GM18498 (cell line): ENCODE results near the gene GALNT9.
"Not testable (repeated sequence)": the region's sequence is repeated elsewhere in the genome, so short reads cannot be mapped to it uniquely, and the experiment has no call there.

Source experiments
- ATAC-seq: cut with Tn5 transposase; IDR thresholded peaks from one replicate; pipeline ENCODE4 v1.9.1; 2021; ENCODE audit warnings: mild to moderate bottlenecking, moderate library complexity; ENCODE audit not compliant: unreplicated experiment

Gene GALNT9

GRCh38 chr12:132314516-132315233 lies 14.7 kb downstream of the GALNT9 start:
- ATAC-seq: no peak

DNA sequence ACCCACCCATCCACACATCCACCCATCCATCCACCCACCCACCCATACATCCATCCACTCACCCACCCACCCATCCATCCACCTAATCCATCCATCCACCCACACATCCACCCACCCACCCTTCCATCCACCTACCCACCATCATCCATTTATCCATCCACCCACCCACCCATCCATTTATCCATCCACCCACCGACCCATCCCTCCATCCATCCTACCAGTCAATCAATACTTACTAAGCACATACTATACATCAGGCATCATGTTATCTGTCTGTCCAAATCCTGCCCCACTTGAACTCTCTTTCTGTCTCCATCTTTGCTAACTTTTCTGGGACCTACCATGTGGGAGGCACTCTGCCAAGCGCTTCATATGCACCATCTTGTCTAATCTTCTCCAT lies 15.4 kb downstream of the GALNT9 start:
- no peak for ATAC-seq

DNA sequence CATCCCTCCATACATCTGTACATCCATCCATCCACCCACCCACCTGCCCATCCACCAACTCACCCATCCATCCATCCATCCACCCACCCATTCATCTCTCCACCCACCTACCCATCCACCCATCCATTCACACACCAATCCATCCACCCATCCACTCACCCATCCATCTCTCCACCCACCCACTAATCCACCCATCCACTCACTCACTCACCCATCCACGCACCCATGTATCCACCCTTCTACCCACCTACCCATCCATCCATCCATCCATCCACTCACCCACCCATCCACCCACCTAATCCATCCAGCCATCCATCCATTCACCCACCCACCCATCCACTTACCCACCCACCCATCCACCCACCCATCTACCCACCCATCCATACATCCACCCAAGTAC lies 16.2 kb downstream of the GALNT9 start:
- ATAC-seq: no peak

- ATAC-seq: no peak
Observed at GRCh38 chr12:132312516-132312915, 16.9 kb downstream of the GALNT9 start.

DNA sequence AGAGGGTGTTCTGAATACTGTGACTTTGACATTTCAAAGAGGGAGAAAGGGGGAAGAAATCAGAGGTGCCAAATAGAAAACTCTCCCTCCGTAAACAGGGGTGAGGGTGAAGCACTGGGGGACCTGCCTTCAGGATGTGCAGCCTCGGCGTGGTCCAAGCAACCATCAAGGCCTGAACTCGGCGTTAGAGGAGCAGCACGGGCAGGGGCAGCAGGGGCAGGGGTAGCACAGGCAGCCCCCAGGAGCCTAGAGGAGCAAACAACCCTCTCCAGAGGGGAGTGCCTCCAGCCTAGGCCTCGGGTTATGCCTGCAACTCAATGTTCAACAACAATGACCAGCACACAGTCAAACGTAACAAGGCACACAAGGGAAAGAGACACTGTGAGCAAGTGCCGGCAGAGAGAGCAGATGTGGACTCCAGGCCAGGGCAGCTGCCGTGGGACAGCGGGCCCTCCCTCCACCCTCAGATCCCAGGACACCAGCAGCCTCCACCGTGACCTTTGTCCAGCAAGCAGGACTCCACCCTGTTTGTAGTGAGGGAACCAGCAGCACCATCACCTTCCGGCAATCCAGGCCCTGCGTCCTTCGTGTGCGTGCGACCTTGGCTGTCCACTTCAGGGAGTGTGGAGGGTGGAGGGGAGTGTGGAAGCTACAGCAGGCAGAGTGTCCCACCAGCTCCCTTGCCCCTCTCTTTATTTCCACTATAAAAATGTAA lies 18.0 kb downstream of the GALNT9 start:
- ATAC-seq: no peak

GRCh38 chr12:132310181-132311040 lies 19.0 kb downstream of the GALNT9 start:
- ATAC-seq: no peak

DNA sequence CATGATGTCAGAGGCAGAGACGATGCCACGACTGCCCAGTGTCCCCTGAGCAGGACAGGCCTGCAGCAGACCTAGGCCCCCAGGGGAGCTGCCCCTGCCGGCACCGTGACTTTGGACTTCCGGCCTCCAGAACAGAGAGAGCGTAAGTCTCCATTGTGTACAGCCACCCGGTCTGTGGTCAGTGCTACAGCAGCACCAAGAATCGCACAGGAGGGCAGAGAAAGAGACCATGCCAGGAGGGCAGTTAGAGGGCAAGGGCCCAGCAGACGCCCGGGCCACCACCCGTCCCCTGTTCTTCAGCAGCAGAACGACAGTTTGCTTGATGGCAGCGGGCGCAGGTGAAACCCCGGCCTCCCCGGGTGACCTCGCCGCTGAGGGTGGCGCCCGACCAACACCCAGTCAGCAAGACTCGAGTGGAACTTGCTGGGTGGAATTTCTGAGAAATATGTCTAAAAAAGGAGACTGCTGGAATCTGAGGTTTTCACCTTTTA lies 19.7 kb downstream of the GALNT9 start:
- no peak for ATAC-seq

GRCh38 chr12:132308853-132309595 lies 20.4 kb downstream of the GALNT9 start:
- ATAC-seq: no peak

- no peak for ATAC-seq
Observed at GRCh38 chr12:132307976-132308852, 21.2 kb downstream of the GALNT9 start.

- no peak for ATAC-seq
Observed at GRCh38 chr12:132306885-132307191, 22.6 kb downstream of the GALNT9 start.

DNA sequence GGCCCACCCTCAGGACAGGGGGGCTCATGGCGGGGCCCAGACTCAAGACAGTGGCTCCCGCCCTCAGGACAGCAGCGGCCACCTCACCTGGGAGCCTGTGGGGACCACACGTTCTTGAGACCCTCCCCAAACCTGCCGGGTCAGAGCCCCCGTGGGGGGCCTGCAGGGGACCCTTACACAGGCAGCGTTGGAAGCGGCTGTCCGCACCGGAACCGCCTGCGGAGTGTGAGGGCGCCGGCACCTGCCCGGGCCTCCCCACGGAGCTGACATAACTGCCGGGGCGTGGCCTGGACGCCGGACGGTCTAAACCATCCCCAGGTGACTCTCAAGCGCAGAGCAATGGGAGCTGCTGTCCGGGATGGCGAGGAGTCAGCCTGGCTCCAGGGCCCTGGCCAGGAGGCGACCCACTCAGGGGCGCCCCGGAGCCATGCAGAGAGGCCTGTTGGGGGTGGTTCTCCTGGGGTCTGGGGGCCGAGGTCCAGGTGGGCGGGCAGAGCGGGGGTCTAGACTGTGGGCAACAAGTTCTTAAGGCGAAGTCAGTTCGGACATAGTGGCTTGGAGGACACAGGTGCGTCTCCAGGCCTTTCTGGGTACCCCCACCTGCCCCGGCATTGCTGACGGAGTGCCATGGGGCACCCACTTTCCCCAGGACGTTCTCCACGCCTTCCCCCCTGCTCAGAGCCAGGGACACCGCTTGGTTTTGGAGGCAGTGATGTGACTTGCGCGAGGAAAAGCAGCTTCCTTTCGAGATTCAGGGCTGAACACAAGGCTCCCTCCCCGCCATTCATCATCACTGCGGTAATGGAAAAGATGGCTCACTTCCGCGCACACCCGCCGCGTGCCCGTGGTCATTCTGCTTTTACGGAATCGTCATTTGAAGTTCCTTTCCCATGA lies 23.2 kb downstream of the GALNT9 start:
- ATAC-seq: no peak

DNA sequence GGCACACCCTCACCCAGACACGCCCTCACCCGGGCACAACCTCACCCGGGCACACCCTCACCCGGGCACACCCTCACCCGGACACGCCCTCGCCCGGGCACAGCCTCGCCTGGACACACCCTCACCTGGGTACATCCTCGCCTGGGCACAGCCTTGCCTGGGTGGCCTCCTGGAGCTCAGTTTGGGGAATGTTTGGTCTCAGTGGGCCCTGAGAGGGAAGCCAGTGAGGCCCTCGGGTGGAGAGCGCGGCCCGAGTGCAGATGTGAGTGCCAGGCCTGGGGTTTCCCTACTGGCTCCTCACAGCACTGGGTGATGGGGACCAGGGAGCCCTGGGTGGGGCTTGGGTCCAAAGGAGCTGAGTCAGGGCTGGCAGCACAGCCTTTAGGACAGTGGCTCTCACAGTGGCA lies 23.8 kb downstream of the GALNT9 start:
- no peak for ATAC-seq

- not testable (repeated sequence) for ATAC-seq
Observed at GRCh38 chr12:132304866-132305265, 24.5 kb downstream of the GALNT9 start.

DNA sequence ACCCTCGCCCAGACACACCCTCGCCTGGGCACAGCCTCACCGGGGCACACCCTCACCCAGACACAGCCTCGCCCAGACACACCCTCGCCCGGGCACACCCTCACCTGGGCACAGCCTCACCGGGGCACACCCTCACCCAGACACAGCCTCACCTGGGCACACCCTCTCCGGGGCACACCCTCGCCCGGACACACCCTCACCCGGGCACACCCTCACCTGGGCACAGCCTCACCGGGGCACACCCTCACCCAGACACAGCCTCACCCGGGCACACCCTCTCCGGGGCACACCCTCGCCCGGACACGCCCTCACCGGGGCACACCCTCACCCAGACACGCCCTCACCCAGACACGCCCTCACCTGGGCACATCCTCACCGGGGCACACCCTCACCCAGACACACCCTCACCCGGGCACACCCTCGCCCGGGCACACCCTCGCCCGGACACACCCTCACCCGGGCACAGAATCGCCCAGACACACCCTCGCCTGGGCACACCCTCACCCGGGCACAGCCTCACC lies 25.5 kb downstream of the GALNT9 start:
- ATAC-seq: not testable (repeated sequence)

DNA sequence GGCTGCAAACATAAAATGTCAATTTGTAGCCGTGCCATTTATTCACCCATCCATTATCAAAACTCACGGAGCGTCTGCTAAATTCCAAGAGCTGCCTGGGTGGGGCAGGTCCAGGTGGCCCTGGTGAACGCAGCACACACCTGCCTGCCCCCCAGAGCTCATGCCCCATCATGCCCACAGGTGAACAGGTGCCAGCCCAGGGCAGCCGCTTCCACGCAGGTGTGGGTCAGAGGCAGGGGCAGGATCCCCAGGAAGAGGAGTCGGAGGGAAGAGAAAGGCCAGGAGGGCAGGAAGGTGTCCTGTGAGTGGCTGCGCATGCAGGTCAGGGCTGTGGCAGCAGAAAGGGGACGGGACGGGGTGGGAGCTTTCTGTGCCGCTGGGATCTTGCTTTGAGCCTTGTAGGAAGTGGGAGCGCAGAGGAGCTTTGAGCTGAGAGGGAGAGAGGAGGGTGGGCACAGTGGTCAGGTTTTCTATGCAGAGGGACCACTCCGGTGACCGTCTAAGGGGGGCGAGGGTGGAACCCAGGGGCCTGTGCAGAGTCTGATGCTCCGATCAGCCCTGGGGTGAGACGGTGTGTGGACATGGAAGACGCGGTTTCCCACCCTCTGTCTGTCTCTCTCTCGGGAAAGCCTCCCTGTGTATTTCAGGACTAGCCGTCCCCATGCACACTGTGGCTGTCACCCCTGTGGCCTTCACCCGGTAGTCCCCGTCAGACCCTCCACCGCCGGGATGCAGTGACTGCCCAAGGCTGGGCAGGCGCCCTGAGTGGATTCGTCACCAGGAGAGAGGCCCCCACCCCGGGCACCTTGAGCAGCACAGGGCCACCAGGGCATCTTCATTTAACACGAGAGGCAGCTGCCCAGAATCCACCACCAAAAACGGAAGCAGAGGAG lies 26.7 kb downstream of the GALNT9 start:
- ATAC-seq: no peak

- ATAC-seq: no peak
Observed at GRCh38 chr12:132300789-132301722, 28.3 kb downstream of the GALNT9 start.

DNA sequence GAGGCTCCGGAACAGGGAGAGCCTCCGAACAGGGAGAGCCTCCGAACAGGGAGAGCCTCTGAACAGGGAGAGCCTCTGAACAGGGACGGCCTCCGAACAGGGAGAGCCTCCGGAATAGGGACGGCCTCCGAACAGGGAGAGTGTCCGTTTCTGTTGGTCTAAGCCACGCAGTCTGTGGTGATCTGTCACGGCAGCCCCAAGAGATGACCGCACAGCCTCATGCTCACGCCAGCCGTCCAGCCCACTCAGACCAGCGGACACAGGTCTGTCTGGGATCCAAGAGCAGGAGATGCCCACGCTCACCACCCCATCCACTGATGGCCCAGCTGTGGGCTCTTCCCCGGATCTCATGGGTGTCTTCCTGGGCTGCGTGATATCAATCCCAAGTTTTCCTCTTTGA lies 33.3 kb downstream of the GALNT9 start:
- no peak for ATAC-seq
